NCI-H524 (cell line): ENCODE measurements around the gene ATP10A.

ENCODE experiments used
- DNase-seq, 2 experiments: peaks; one replicate each; lab custom pipeline; 2025; lab: John Stamatoyannopoulos, UW

The ATP10A gene

DNA sequence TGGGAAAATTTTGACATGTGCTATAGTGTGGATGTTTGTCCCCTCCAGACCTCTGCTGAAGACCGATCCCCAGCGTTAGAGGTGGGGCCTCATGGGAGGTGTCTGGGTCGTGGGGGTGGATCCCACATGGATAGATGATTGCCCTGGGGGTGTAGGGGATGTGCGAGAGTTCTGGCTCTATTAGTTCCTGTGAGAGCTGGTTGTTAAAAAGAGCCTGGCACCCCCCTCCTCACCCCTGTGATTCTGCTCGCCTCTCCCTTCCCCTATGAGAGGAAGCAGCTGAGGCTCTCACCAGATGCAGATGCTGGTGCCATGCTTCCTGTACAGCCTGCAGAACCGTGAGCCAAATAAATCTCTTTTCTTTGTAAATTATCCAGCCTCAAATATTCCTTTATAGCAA is 67.4 kb downstream of the ATP10A start:
- DNase-seq: no peak

DNA sequence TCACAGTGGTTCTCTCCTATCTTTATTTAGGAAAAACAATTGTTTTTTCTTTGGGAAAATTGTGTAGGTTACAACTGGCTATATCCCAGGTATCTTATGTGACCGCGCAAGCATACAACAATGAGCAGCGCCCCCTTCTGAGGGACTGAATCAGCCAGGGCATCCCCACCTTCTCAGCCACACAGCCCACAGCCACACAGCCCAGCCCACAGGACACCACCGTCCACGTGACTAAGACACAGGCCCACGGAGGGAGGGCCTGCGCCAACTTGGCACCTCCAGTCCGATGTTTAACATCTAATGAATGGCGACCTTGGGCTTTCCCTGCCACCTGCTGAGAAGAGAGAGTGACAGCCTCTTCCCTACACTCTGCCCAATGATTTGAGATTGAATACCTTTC is 68.1 kb downstream of the ATP10A start:
- no peak for DNase-seq

DNA sequence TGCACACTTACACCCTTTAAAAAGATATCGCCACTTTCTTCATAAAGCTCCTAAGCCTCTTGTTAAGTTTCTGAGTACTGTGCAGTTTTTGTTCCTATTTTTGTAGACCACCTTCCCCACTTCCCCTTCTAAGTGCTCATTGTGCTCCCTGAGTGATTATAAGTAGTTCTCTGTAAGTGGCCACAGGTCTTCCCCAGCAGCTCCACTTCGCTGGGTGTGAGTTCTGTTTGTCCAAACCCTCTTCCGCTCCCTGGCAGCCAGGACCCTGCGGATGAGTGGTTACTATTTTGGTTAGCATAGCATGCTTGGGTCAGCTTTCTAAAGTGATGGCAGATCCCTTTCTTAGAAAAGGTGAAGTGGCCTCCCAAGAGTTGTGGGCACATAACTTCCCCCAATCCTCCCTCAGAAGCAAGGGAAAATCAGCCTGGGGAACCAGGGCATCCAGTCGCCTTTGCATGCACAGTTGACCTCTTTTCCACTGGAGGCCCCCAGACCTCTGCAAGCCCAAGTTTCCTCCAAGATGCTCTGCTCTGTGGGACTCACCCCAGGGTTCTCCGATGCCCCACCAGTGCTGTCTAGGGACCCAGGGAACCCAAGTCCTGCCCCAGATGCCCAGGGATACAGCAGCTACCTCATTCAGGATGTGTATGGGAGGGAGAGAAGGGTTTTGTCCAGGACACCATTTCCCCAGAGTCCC is 69.6 kb downstream of the ATP10A start:
- no peak for DNase-seq

DNA sequence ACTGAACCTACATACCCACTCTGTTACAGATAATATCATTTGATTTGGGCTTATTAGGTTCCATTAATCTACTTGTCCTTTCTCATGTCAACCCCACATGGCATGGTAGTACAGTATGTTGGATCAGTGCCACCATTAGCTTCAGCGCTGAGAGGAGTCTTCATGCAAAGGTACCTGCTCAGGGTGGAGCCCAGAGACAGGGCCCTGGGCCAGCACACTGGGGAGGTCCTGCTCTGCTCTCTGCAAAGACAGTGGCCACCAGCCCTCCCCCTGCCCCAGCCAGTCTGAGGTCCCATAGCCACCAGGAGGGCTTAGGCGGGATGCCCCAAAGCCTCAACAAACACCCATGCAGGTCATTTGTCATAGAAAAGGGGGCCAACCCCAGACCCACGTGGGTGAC is 71.0 kb downstream of the ATP10A start:
- no peak for DNase-seq

DNA sequence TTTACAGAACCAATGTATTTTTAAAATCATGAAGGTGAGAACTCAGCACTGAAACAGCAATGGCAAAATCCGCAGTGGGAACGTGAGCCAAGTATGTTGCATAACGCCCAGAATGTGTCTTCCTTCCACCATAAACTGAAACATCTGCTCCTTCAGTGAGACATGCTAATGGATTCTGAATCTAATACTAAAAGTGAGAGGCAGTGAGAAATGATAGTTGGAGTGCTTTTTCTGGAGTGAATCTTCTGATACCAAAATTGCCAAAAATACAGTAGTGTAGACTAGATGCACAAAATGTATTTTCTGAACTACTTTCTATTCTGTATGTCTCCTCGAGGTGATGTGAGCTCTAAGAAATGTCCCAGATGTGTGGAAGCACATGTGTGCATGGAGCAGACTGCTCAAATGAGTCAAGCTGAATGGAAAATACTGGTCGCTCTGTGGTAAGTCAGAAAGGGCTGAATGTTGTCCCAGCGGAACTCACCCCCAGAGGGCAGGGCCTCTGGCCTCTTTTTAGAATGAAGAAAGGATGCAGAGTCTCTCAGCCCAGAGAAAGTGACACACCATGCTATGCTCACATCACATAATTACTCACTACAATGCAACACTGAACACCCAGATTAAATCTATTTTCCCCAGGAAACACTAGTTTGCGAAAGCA is 73.0 kb downstream of the ATP10A start:
- peak in 1 of 2 experiments; percentile 29 for DNase-seq

DNA sequence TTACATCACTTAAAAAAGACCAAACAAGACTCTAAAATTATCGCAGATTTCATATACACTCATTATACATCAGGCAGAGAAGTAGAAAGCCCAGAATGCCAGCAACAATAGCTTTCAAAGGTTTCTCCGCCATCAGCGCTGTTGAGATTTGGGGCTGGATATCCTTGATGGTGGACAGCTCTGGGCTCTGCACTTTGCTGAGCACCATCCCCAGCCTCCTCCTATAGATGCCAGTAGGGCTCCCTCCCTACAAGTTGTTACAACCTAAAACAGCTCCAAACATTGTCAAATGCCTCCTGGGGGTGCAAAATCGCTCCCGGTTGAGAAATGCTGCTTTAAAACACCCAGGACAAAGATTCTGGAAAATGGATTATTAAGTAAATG is 73.5 kb downstream of the ATP10A start:
- no peak for DNase-seq

DNA sequence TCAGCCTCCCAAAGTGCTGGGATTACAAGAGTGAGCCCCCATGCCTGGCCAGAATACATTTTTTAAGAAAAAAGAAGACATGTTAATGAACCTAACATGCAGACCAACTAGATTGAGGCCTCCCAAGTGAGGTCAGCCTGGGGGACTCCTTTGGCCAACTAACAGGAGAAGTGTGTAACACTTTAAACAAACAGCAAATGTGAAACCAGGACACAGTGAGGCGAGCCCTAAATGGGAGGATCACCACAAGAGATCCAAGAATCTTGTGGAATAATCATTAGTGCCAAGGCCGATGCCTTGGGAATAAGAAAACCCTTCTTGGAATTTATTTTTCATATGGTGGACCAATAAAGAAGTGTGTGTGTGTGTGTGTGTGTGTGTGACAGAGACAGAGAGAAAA is 73.9 kb downstream of the ATP10A start:
- no peak for DNase-seq

DNA sequence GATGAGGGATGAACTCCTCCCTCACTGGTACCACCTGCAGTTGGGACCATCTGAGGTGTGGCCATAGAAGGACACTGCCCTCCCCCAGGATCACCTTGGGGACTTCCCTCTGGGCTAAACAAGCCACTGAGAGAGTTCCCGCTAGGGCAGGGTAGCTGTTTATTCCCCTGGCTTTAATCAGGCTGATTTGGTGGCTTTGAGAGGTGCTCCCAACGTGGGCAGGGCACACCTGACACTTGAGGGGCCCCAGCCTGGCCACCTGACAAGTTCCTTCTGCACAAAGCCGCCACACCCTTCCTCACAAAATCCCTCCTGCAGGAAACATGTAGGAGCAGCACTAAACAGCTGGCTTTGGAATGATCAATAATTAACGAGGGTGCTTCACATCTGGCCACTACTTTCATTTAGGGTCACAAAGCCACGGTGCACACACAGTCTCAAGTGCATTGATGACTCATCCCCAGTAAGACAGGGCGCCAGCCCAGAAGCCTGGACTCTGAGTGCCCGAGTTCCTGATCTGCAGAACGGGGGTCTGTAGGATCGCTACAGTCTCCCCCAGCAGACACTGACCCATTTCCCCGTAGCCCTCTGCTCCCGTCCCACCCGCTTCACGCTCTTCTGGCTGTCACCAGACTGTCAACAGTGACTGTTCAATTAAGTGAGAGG is 75.1 kb downstream of the ATP10A start:
- peak in 1 of 2 experiments; percentile 17 for DNase-seq

DNA sequence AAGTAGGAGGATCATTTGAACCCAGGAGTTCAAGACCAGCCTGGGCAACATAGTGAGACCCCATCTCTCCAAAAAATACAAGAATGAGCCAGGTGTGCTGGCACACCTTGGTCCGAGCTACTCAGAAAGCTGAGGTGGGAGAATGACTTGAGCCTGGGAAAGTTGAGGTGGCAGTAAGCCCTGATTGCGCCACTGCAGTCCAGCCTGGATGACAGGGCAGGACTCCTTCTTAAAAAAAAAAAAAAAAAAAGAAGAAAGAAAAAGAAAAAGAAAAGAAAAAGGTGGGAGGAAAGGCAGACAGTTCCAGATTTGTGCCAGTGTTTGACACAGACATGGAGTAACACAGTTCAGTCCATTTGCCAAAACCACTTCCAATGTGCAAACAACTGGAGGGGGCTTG is 75.7 kb downstream of the ATP10A start:
- DNase-seq: no peak

DNA sequence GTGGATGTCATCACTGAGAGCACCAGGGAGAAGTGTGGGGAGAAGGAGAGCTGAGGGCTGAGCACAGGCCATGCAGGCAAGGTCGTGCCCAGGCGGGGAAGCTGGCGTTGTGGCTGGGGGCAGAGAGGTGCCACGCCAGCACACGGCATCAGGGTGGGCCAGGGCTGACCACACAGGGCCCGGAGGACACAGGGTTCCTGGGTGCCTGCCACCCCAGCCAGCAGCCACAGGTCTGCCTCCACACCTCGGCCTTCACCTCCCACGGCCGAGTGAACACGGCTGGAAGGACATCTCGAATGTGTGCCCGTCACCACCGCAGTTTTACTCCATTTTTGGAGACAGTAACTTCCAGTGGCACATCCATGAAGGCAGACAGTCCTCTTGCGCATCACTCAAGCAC is 77.1 kb downstream of the ATP10A start:
- DNase-seq: no peak

DNA sequence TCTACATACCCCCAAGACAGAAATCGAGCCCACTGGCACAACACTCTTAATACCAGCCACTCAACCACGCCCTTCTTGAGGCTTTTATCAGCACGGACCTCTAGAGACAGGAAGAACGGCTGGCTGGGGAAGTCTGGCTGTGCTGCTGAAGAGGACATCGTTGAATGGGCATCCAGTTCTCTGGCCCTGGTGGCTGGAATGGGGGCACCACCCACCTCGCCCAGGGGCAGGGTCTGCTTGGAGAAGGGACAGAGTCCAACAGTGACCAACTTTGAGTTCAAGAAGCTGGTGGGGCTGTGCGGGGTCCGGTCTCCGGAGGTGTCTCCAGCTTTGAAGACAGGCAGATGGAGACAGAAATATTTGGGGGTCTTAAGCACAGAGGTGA is 77.5 kb downstream of the ATP10A start:
- peak in 1 of 2 experiments; percentile 29 for DNase-seq

DNA sequence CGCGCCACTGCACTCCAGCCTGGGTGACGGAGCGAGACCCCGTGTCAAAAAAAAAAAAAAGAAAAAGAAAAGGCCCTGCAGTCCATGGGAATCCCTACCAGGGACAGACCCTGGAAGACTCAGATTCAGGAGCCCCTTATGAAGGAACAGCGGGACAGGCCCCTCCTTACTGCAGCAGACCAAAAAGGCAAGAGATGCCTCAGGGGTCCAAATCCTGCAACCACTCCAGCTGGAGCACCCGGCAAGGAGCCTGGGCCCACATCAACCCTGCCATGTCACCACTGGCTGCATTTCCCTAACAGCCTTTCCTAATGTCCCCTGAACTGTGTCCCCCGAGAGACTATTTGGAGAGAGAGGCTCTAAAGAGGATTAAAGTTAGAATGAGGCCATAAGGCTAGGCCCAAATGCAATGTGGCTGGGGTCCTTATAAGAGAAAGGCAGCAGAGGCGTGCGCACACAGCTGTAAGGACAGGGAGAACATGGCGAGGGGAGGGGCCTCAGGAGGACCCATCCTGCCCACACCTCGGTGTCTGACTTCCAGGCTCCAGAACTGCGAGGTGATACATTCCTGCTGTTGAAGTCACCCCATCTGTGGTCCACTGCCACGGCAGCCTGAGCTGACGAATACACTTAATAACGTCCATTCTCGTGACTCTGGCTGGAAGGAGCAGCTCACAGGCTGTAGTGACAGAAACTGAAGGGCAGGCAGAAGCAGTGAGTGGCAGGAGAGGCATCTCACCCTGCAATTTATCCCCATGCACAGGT is 78.1 kb downstream of the ATP10A start:
- peak; percentile 65 to 75 for DNase-seq

DNA sequence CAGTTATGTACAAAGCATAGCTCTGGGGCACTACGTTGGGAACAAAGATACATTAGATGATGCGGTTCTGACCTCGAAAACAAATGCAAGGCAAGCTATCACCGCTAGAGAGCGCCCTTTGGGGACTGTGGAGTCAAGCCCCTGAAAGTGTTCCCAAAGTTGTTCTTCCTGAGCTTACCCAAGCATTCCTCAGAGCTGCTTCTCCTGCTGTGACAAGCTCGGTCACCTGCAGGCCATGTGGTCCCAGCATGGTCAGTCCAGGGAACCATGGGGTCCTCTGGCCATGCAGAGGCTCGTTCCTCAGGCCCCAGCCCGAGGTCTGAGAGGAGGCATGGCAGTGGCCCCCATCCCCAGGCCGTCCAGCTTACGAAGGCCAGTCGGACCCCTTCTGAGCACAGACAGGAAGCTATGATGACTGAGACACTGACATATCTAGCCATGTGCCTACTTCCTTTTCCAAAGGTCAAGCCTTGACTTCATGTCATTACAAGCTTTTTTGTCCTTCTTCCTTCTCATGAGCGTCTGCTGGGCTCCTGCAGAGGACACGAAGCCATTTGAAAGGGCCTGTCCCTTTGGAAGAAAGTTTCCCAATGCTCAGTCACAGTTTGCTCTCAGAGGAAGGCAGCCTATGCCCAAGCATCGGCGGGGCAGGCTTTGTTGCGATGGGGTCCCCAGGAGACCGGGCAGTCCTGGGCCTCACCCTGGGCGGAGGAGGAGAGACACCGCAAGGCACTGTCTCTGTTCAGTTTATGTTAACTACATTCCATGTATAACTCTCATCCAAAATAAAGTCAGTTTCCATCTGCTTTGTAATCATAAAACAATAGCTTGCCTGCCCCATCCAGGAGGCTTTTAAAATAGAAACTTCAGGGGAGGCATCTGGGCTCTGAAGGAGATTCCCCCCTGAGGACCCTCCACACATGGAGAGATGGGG is 79.3 kb downstream of the ATP10A start:
- peak in 1 of 2 experiments; percentile 18 for DNase-seq

DNA sequence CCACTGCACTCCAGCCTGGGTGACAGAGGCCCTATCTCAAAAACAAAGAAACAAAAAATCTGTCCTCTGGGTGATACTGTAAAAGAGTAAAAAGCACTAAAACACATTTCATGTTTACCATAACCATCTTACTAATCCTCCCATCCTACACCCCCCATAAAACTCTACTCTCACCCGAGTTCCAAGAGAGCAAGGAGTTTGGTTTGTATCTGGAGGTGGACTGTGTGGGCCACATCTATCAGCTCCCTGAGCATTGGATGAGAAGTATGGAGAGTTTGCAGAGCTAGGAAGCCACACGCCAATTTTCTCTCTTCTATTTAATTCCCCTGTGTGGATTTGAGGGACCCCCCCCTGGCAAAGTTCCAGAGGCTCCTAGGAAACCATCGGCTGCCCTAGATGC is 80.0 kb downstream of the ATP10A start:
- DNase-seq: no peak

DNA sequence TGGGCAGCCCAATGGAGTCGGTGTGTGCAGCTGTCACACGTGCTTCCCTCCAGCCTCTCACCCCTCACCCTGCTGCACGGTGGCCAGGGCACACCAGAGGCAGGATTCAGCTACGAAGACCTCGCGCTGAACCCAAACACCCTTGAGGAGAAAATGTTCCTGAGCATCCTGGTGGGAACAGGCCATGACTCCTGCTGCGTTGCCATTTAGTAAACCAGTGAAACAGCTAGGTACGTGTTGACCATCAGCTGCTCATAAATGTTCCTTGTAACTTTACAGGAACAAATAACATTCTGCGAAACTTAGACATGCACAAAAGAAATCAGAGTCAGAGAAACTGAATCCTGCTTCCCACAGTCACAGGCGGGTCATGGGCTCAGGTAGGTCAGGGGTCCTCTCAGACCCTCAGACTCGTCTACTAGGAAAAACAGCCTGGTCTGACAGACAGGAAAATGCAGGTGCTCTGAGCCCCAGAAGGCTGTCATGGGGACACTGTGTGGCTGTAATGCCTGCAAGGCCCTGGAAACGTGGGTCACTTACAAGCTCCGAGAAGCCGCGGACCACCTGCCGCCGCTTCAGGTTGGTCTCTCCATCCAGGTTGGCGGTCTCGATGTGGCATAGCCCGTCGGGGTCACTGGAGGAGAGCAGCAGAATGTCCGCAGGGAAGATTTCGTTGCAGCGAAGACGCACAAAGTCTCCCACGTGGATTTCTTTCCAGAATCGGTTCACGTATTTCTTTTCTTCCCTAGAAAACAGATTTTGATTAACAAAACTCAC is 82.5 kb downstream of the ATP10A start:
- DNase-seq: no peak

DNA sequence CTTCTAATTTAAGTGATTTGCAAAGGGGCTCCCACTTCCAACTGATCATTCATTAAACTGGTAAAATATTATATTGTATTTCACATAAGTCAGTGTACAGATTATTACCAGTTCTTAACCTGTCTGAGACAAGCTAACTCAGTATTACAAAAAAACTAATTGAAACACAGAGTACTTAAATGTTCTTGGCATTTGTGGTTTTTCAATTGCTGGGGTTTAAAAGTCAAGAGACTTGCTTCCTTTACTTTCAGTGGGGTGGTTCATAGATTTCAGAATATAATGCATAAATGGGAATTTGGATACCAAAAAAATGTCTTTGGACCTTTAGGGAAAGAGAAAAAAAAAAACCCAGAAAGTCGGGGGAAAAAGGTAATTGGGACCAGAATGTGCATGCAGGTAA is 85.0 kb downstream of the ATP10A start:
- no peak for DNase-seq

DNA sequence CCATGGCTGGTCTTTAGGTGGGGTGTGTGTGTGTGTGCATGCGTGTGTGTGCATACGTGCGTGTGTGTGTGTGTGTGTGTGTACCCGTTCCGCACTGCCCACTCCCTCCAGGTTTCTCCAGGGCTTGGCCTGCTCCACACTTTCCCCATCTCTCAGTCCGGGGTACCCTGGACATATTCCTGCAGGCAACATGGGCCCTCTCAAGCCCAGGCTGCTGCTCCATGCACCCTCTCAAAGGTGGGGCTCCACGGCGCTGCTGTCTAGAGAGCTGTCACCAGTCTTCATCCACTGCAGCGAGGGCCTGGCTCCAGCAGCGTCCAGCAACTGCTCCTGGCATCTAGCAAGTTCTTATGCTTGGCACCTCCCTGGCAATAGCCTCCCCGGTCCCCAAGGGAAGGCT is 86.1 kb downstream of the ATP10A start:
- DNase-seq: no peak

DNA sequence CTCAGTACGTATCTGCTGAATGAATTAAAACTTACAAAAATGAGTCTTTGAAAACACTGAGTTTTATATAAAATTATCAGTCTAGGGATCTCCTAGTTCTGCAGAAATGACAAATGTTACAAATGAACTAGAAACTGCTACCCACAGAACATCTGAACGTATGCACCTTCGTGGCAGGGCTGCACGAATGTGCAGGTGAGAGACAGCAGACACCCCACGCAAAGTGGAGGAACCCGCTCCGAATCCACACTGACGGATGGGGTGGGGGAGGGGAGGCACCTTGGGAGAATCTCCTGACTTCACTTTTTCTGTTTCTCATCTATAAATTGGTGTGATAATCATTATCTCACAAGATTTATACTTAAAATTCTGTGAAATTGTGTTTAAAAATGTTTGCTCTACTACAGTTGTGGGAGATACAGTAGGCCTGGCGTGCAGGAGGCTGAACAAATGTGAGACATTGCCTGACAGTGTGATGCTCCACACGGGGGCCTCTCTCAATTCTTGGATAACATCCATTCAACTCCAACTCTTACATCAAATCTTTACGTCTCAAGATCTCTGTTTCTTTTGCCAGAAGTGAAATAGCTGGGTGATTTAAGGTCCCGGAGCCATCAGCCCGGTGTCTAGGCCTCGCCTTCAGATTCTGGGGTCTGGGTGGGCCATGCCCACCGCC is 86.9 kb downstream of the ATP10A start:
- DNase-seq: no peak

DNA sequence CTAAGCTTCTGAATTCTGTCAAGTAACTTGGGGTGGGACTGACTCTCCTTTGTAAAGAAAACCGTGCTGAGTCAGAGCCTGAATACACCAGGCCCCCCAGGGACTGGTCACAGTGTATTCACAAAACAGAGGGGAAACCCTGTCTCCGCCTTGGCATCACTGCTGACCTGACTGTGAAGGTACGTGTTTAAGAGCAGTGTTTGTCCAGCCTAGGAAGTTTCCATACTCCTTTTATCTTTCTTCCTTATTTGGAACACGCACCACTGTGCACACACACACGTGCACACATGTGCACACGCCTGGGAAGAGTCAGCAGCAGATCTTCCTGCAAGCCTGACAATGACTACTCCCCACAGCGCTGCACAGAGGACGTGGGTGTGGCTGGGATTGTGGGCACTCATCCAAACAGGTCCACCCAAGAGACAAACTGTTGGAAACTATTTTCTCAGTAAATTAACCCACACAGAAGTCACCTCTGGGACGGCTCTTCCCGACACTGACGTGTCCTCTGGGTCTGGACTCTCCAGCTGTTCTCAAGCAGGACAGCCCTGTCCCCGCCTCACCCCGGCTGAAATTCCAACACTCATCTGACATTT is 87.7 kb downstream of the ATP10A start:
- no peak for DNase-seq

DNA sequence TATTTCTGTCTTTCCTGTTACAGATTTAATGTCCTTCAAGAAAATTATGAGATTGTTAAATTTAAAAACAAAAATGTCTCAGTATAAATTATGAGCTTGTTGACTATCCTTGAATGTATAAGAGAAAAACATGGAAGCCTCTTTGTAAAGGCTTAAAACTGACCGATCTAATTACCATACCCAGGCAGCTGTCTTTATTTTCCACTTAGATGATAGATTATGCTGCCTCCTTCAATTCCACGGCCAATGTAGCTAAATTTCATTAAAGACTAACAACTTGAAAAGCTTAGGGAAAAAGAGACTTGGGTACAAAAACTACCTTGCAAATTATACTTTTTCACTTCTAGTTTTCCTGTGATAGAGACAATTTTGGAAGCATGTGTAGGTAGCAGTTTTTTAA is 88.3 kb downstream of the ATP10A start:
- peak in 1 of 2 experiments; percentile 35 for DNase-seq
